GM10266 (cell line): ENCODE data around the gene KRTAP5-6.
"Not testable (repeated sequence)": the region's sequence is repeated elsewhere in the genome, so short reads cannot be mapped to it uniquely, and the experiment has no call there.

Source experiments
- DNase-seq: peaks from one replicate; pipeline ENCODE4 v3.0.0; 2012; ENCODE audit errors: extremely low spot score
- TF ChIP-seq, protein P1 (sequence below): IDR thresholded peaks from 2 replicates; pipeline ENCODE4 v1.5.1; 2012; ENCODE audit warnings: mild to moderate bottlenecking, low read depth; ENCODE audit not compliant: control insufficient read depth, insufficient read depth; ENCODE audit errors: missing control alignments

The KRTAP5-6 gene

GRCh38 chr11:1656061-1656441 lies 40.9 kb upstream of the KRTAP5-6 start:
- DNase-seq, result no peak

GRCh38 chr11:1656670-1657069 lies 40.3 kb upstream of the KRTAP5-6 start:
- TF ChIP-seq, protein P1, sequence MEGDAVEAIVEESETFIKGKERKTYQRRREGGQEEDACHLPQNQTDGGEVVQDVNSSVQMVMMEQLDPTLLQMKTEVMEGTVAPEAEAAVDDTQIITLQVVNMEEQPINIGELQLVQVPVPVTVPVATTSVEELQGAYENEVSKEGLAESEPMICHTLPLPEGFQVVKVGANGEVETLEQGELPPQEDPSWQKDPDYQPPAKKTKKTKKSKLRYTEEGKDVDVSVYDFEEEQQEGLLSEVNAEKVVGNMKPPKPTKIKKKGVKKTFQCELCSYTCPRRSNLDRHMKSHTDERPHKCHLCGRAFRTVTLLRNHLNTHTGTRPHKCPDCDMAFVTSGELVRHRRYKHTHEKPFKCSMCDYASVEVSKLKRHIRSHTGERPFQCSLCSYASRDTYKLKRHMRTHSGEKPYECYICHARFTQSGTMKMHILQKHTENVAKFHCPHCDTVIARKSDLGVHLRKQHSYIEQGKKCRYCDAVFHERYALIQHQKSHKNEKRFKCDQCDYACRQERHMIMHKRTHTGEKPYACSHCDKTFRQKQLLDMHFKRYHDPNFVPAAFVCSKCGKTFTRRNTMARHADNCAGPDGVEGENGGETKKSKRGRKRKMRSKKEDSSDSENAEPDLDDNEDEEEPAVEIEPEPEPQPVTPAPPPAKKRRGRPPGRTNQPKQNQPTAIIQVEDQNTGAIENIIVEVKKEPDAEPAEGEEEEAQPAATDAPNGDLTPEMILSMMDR, result no peak

More at GRCh38 chr11:1656061-1656441, 40.9 kb upstream of the KRTAP5-6 start:
- TF ChIP-seq, protein P1, result no peak

GRCh38 chr11:1659506-1659905 lies 37.5 kb upstream of the KRTAP5-6 start:
- TF ChIP-seq, protein P1, result no peak
- no peak for DNase-seq

More at GRCh38 chr11:1656670-1657069, 40.3 kb upstream of the KRTAP5-6 start:
- DNase-seq, result no peak

DNA sequence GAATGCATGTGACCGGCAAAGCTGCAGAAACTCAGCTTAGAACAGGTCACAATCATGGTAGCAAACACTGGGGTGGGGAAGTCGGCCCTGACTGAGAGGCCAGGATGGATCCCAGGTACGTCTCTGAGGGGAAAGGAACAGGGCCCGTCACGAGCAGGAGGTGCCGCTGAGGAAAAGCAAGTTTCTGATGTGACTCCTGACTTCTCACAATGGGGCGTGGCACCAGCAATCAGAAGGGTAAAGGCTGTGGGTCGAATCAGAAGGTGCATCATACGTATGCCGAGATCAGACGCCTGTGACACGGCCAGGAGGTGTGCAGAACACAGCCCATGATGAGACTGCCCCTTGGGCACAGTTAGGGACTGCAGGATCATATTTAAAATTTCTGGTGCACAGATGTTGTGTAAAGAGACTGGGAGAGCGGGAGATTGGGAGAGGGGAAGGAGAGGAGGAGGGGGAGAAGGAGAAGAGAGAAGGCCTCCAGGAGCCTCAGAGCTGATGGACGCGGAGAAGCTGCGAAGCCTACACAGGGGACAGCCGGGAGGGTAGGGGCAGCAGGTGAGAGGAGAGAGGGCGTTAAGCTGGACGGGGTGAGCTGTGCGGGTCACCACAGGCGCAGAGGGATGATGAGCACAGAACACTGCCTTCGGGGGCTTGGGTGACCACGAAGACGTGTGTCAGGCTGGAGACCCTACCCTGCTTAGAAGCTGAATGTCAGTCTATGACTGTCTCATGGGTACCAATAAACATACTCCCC lies 36.7 kb upstream of the KRTAP5-6 start:
- DNase-seq, result no peak
- TF ChIP-seq, protein P1, result no peak

- DNase-seq, result not testable (repeated sequence)
Observed at GRCh38 chr11:1661454-1662269, 35.3 kb upstream of the KRTAP5-6 start.

GRCh38 chr11:1662699-1663283 lies 34.2 kb upstream of the KRTAP5-6 start:
- not testable (repeated sequence) for DNase-seq

- no peak for DNase-seq
- TF ChIP-seq, protein P1, result no peak
Observed at GRCh38 chr11:1665313-1665712, 31.7 kb upstream of the KRTAP5-6 start.
